ENCODE data around the gene ALDH1L1. TPM values are rescaled to one million over a fixed set of nuclear protein-coding genes. Genes with fewer than 3 reads are reported as not detected.

Gene ALDH1L1
- total RNA-seq, 1 experiment from 2014 or later, result 1.2 TPM

- TF ChIP-seq ERG (CRISPR knock-in tag; IDR thresholded peaks at IDR 0.05) (no peak), MYBL2 (CRISPR knock-in tag; IDR thresholded peaks at IDR 0.05) (no peak), JUN (CRISPR knock-in tag; IDR thresholded peaks at IDR 0.05) (no peak), FOXK1 (CRISPR knock-in tag; IDR thresholded peaks at IDR 0.05) (no peak)
- Mint-ChIP-seq H3K9me3 (peaks cover 16% of the 10 kb centered on the region; the same call in 1 of the 2 replicates), H3K36me3 (peaks cover 3% of the 10 kb centered on the region; the same call in 1 of the 2 replicates), H3K27me3 (ENCODE audit: low read depth) (no peaks in the 10 kb centered on the region), H3K27ac (no peak overlapping the region), H3K4me3 (no peak overlapping the region), H3K4me1 (peaks cover 17% of the 10 kb centered on the region)
- no peak for DNase-seq (ENCODE audit: low spot score)
- ChIA-PET CTCF (interaction anchor here (1.0 to 2.7 kb wide), 2 partner anchors 14 to 32 kb away, joined by 3 to 16 read pairs; partner anchors contain the start of gene ALDH1L1), POLR2A (no interaction called here)
- no peak for ATAC-seq
Observed at GRCh38 chr3:126166009-126166408, 14.4 kb downstream of the ALDH1L1 start.

DNA sequence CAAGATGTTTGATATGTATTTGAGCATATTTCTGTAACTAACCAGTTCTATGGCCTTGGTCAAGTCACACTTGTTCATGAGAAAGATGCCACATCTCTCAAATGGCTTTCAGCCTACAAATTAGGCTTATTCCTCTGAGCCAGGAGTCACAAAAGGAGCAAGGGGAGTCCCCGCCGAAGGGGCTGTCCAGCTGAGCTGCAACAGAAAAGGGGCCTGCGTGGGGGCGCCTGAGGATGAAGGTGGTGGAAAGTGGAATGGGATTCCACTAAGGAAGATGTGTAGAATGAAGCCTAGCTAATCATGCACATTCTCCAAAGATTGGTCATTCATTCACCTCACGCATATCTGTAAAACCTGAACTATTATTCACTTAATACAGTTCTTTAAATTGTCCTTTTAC is 19.1 kb downstream of the ALDH1L1 start:
- peaks cover 24% of the 10 kb centered on the region; the same call in 1 of the 2 replicates for H3K9me3 Mint-ChIP-seq

More for the DNA sequence above, 19.1 kb downstream of the ALDH1L1 start:
- H3K27ac Mint-ChIP-seq, result no peak overlapping the region
- ATAC-seq, result no peak
- CTCF ChIA-PET, result no interaction called here
- H3K27me3 Mint-ChIP-seq (ENCODE audit: low read depth), result no peaks in the 10 kb centered on the region; the same call in 1 of the 2 replicates
- no peak overlapping the region for H3K4me3 Mint-ChIP-seq
- POLR2A ChIA-PET, result no interaction called here
- H3K36me3 Mint-ChIP-seq, result peaks cover 3% of the 10 kb centered on the region
- DNase-seq (ENCODE audit: low spot score), result no peak
- TF ChIP-seq, protein P1, sequence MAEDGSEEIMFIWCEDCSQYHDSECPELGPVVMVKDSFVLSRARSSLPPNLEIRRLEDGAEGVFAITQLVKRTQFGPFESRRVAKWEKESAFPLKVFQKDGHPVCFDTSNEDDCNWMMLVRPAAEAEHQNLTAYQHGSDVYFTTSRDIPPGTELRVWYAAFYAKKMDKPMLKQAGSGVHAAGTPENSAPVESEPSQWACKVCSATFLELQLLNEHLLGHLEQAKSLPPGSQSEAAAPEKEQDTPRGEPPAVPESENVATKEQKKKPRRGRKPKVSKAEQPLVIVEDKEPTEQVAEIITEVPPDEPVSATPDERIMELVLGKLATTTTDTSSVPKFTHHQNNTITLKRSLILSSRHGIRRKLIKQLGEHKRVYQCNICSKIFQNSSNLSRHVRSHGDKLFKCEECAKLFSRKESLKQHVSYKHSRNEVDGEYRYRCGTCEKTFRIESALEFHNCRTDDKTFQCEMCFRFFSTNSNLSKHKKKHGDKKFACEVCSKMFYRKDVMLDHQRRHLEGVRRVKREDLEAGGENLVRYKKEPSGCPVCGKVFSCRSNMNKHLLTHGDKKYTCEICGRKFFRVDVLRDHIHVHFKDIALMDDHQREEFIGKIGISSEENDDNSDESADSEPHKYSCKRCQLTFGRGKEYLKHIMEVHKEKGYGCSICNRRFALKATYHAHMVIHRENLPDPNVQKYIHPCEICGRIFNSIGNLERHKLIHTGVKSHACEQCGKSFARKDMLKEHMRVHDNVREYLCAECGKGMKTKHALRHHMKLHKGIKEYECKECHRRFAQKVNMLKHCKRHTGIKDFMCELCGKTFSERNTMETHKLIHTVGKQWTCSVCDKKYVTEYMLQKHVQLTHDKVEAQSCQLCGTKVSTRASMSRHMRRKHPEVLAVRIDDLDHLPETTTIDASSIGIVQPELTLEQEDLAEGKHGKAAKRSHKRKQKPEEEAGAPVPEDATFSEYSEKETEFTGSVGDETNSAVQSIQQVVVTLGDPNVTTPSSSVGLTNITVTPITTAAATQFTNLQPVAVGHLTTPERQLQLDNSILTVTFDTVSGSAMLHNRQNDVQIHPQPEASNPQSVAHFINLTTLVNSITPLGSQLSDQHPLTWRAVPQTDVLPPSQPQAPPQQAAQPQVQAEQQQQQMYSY (CRISPR knock-in tag; IDR thresholded peaks at IDR 0.05), result no peak
- TF ChIP-seq, protein P2, sequence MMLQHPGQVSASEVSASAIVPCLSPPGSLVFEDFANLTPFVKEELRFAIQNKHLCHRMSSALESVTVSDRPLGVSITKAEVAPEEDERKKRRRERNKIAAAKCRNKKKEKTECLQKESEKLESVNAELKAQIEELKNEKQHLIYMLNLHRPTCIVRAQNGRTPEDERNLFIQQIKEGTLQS (CRISPR knock-in tag; conservative IDR thresholded peaks at IDR 0.05), result no peak
- TF ChIP-seq ZSCAN18 (CRISPR knock-in tag; IDR thresholded peaks at IDR 0.05) (no peak), NR1H2 (CRISPR knock-in tag; IDR thresholded peaks at IDR 0.05) (no peak), CREB1 (CRISPR knock-in tag; IDR thresholded peaks at IDR 0.05) (no peak), NFYB (CRISPR knock-in tag; conservative IDR thresholded peaks at IDR 0.05; ENCODE audit: low read depth) (no peak), MYBL2 (CRISPR knock-in tag; IDR thresholded peaks at IDR 0.05) (no peak), JAZF1 (CRISPR knock-in tag; IDR thresholded peaks at IDR 0.05) (no peak), FOXK1 (CRISPR knock-in tag; IDR thresholded peaks at IDR 0.05) (no peak), ESRRA (CRISPR knock-in tag; IDR thresholded peaks at IDR 0.05; ENCODE audit: borderline replicate concordance) (no peak)
- TF ChIP-seq, protein P3, sequence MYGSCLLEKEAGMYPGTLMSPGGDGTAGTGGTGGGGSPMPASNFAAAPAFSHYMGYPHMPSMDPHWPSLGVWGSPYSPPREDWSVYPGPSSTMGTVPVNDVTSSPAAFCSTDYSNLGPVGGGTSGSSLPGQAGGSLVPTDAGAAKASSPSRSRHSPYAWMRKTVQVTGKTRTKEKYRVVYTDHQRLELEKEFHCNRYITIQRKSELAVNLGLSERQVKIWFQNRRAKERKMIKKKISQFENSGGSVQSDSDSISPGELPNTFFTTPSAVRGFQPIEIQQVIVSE (CRISPR knock-in tag; IDR thresholded peaks at IDR 0.05; ENCODE audit: borderline replicate concordance), result no peak
- TF ChIP-seq, protein P4, sequence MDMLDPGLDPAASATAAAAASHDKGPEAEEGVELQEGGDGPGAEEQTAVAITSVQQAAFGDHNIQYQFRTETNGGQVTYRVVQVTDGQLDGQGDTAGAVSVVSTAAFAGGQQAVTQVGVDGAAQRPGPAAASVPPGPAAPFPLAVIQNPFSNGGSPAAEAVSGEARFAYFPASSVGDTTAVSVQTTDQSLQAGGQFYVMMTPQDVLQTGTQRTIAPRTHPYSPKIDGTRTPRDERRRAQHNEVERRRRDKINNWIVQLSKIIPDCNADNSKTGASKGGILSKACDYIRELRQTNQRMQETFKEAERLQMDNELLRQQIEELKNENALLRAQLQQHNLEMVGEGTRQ (CRISPR knock-in tag; IDR thresholded peaks at IDR 0.05), result no peak
- peaks cover 5% of the 10 kb centered on the region; the same call in 1 of the 2 replicates for H3K4me1 Mint-ChIP-seq
